H9 (cell line): Measurements from ENCODE around the gene CDH22. TPM values are rescaled to one million over a fixed set of nuclear protein-coding genes. Genes with fewer than 3 reads are reported as not detected.

Experiments
- DNase-seq: peaks from one replicate; pipeline ENCODE4 v3.0.0-alpha.2; 2017
- H2AFZ ChIP-seq: one replicate; pipeline ENCODE4 v1.6.1; 2013; ENCODE audit warnings: mild to moderate bottlenecking, low read length, control low read depth, moderate library complexity
- H2AK5ac ChIP-seq: 2 replicates; pipeline ENCODE4 v1.6.1; 2013; ENCODE audit warnings: low read length, control low read depth, mixed read lengths; ENCODE audit not compliant: insufficient read length
- H2BK120ac ChIP-seq: one replicate; pipeline ENCODE4 v1.6.1; 2013; ENCODE audit warnings: low read depth, mild to moderate bottlenecking, low read length, control low read depth, inconsistent platforms; ENCODE audit not compliant: poor library complexity, severe bottlenecking
- H2BK12ac ChIP-seq: 2 replicates; pipeline ENCODE4 v1.6.1; 2013; ENCODE audit warnings: low read length, control low read depth, mixed read lengths, low read depth; ENCODE audit not compliant: insufficient read length
- H2BK15ac ChIP-seq: 2 replicates; pipeline ENCODE4 v1.6.1; 2013; ENCODE audit warnings: low read depth, low read length, control low read depth
- H2BK20ac ChIP-seq: one replicate; pipeline ENCODE4 v1.6.1; 2013; ENCODE audit warnings: low read depth, mild to moderate bottlenecking, low read length, control low read depth, inconsistent platforms; ENCODE audit not compliant: poor library complexity, severe bottlenecking
- H2BK5ac ChIP-seq: 2 replicates; pipeline ENCODE4 v1.6.1; 2013; ENCODE audit warnings: low read length, control low read depth, mixed read lengths; ENCODE audit not compliant: insufficient read length
- H3K14ac ChIP-seq: 2 replicates; pipeline ENCODE4 v1.6.1; 2013; ENCODE audit warnings: low read length, control low read depth; ENCODE audit not compliant: insufficient read depth
- H3K18ac ChIP-seq: 2 replicates; pipeline ENCODE4 v1.6.1; 2013; ENCODE audit warnings: low read depth, mild to moderate bottlenecking, mixed read lengths, low read length, control low read depth; ENCODE audit not compliant: insufficient read length
- H3K23ac ChIP-seq: 2 replicates; pipeline ENCODE4 v1.6.1; 2013; ENCODE audit warnings: low read length, control low read depth, mixed read lengths, low read depth; ENCODE audit not compliant: insufficient read length
- H3K23me2 ChIP-seq: 2 replicates; pipeline ENCODE4 v1.6.1; 2013; ENCODE audit warnings: low read depth, mild to moderate bottlenecking, mixed read lengths, low read length, control low read depth; ENCODE audit not compliant: insufficient read length, poor library complexity, severe bottlenecking
- H3K27ac ChIP-seq: 2 replicates; pipeline ENCODE4 v1.5.1; 2013; ENCODE audit warnings: low read length, control low read depth, mixed read lengths, low read depth; ENCODE audit not compliant: insufficient read length
- H3K27me3 ChIP-seq: 2 replicates; pipeline ENCODE4 v1.6.1; 2013; ENCODE audit warnings: low read length, control low read depth, inconsistent platforms; ENCODE audit not compliant: insufficient read depth
- H3K4ac ChIP-seq: 2 replicates; pipeline ENCODE4 v1.6.1; 2013; ENCODE audit warnings: low read depth, mild to moderate bottlenecking, control low read depth, inconsistent platforms, low read length, moderate library complexity
- H3K4me1 ChIP-seq: 2 replicates; pipeline ENCODE4 v1.6.1; 2013; ENCODE audit warnings: low read length, control low read depth, inconsistent platforms; ENCODE audit not compliant: insufficient read depth
- H3K4me2 ChIP-seq: 2 replicates; pipeline ENCODE4 v1.6.1; 2013; ENCODE audit warnings: low read length, control low read depth, mixed read lengths; ENCODE audit not compliant: insufficient read length, insufficient read depth
- H3K56ac ChIP-seq: 2 replicates; pipeline ENCODE4 v1.6.1; 2013; ENCODE audit warnings: low read depth, mild to moderate bottlenecking, mixed read lengths, low read length, control low read depth; ENCODE audit not compliant: insufficient read length
- H3K79me1 ChIP-seq: 2 replicates; pipeline ENCODE4 v1.6.1; 2013; ENCODE audit warnings: low read depth, mild to moderate bottlenecking, moderate library complexity, low read length, control low read depth, inconsistent platforms; ENCODE audit not compliant: insufficient read depth, poor library complexity, severe bottlenecking
- H3K79me2 ChIP-seq: 2 replicates; pipeline ENCODE4 v1.6.1; 2013; ENCODE audit warnings: low read length, control low read depth, inconsistent platforms; ENCODE audit not compliant: insufficient read depth
- H3K9ac ChIP-seq: 2 replicates; pipeline ENCODE4 v1.6.1; 2013; ENCODE audit warnings: low read length, control low read depth, mixed read lengths; ENCODE audit not compliant: insufficient read length; ENCODE audit errors: extremely low read depth
- H3K9me3 ChIP-seq: one replicate; pipeline ENCODE4 v1.6.1; 2013; ENCODE audit warnings: low read depth, low read length, inconsistent platforms; ENCODE audit not compliant: control insufficient read depth
- H3T11ph ChIP-seq: one replicate; pipeline ENCODE4 v1.6.1; 2013; ENCODE audit warnings: mild to moderate bottlenecking, low read length, control low read depth, inconsistent platforms
- H4K20me1 ChIP-seq: one replicate; pipeline ENCODE4 v1.6.1; 2013; ENCODE audit not compliant: control insufficient read depth, insufficient read length, insufficient read depth
- H4K5ac ChIP-seq: 2 replicates; pipeline ENCODE4 v1.6.1; 2013; ENCODE audit warnings: low read depth, mild to moderate bottlenecking, mixed read lengths, low read length, control low read depth; ENCODE audit not compliant: insufficient read length
- H4K8ac ChIP-seq: replicated peaks from 2 replicates; pipeline ENCODE4 v1.6.1; 2013; ENCODE audit warnings: low read length, control low read depth, mixed read lengths, low read depth; ENCODE audit not compliant: insufficient read length
- H4K91ac ChIP-seq: 2 replicates; pipeline ENCODE4 v1.6.1; 2013; ENCODE audit warnings: low read depth, mild to moderate bottlenecking, moderate library complexity, mixed read lengths, low read length, control low read depth; ENCODE audit not compliant: insufficient read length
- H3K27ac Mint-ChIP-seq, 3 experiments: 2 replicates in 2 of 3; 3 replicates in 1 of 3; pipeline ENCODE4 v1.8.0; 2020 to 2021; ENCODE audit warnings: mixed read lengths in 3 of 3, mild to moderate bottlenecking in 1 of 3, moderate library complexity in 1 of 3
- H3K27me3 Mint-ChIP-seq: 2 replicates; pipeline ENCODE4 v1.8.0; 2021; ENCODE audit warnings: low read depth, mild to moderate bottlenecking, moderate library complexity, mixed read lengths
- H3K36me3 Mint-ChIP-seq, 3 experiments: 2 replicates in 2 of 3; 3 replicates in 1 of 3; pipeline ENCODE4 v1.8.0; 2020 to 2021; ENCODE audit warnings: low read depth in 3 of 3, mixed read lengths in 3 of 3; ENCODE audit not compliant: insufficient read depth in 1 of 3
- H3K4me1 Mint-ChIP-seq, 2 experiments: 2 replicates each; pipeline ENCODE4 v1.8.0; 2020; ENCODE audit warnings: mixed read lengths in 2 of 2
- H3K4me3 Mint-ChIP-seq, 2 experiments: 2 replicates in 1 of 2; 3 replicates in 1 of 2; pipeline ENCODE4 v1.8.0; 2020 to 2021; ENCODE audit warnings: mild to moderate bottlenecking in 2 of 2, mixed read lengths in 2 of 2, moderate library complexity in 1 of 2
- H3K9me3 Mint-ChIP-seq, 2 experiments: 2 replicates in 1 of 2; 3 replicates in 1 of 2; pipeline ENCODE4 v1.8.0; 2020; ENCODE audit warnings: mild to moderate bottlenecking in 2 of 2, mixed read lengths in 2 of 2, moderate library complexity in 1 of 2
- CTCF ChIP-seq: fragments of 200-600 bp; sonication (generic); conservative IDR thresholded peaks from 3 replicates; pipeline ENCODE4 v1.8.0; 2021; ENCODE audit warnings: antibody characterized with exemption, mild to moderate bottlenecking
- WGBS: extraction: QIAGEN DNeasy Blood & Tissue Kit; methylation state at CpG from one replicate; pipeline ENCODE4 v1.1.7; 2013; ENCODE audit warnings: missing lambda C conversion rate, low lambda C conversion rate, mixed read lengths; ENCODE audit not compliant: insufficient read length; ENCODE audit errors: extremely low coverage; 5-methylcytosine and 5-hydroxymethylcytosine counted together
- total RNA-seq: library from RNA; stranded (reverse); gene quantifications from 2 replicates; pipeline ENCODE4 v1.2.1, GENCODE V29; 2021

The CDH22 gene
- total RNA-seq, 1 experiment from 2014 or later = not detected

- no peaks in the 10 kb centered on the region for H3K27me3 ChIP-seq
- no peak overlapping the region for H3K4ac ChIP-seq
- H2BK5ac ChIP-seq = no peak overlapping the region
- H3K14ac ChIP-seq = no peak overlapping the region; the same call in 1 of the 2 replicates
- no peak overlapping the region for H2BK15ac ChIP-seq
- H2BK120ac ChIP-seq = no peak overlapping the region
- H3K79me1 ChIP-seq = no peaks in the 10 kb centered on the region
- no peak overlapping the region for H2BK20ac ChIP-seq
- no peak overlapping the region for H3K27ac ChIP-seq
- H3K56ac ChIP-seq = no peak overlapping the region
- H3T11ph ChIP-seq = no peak overlapping the region
- no peaks in the 10 kb centered on the region for H3K23me2 ChIP-seq
- DNase-seq = no peak
- no peaks in the 10 kb centered on the region for H3K4me1 ChIP-seq
- Mint-ChIP-seq H3K27ac (no peak overlapping the region), H3K27me3 (peaks cover 1% of the 10 kb centered on the region), H3K4me1 (peaks cover 5 to 24% of the 10 kb centered on the region in 2 experiments; a peak in 3 of 4 replicates), H3K9me3 (no peaks in the 10 kb centered on the region), H3K36me3 (no peaks in the 10 kb centered on the region), H3K4me3 (no peak overlapping the region)
- H3K4me2 ChIP-seq = no peak overlapping the region
- no peak overlapping the region for H2AK5ac ChIP-seq
- no peaks in the 10 kb centered on the region for H3K79me2 ChIP-seq
- no peak overlapping the region for H2BK12ac ChIP-seq
- H3K9me3 ChIP-seq = no peaks in the 10 kb centered on the region
- no CpG with 5 or more reads among the region's 33 CpGs for whole genome bisulfite sequencing
- H4K20me1 ChIP-seq = peaks cover 2% of the 10 kb centered on the region
- no peak overlapping the region for H4K8ac ChIP-seq
- H3K18ac ChIP-seq = no peak overlapping the region
- TF ChIP-seq CTCF = no peak
- no peak overlapping the region for H3K23ac ChIP-seq
- H3K9ac ChIP-seq = no peak overlapping the region
- no peak overlapping the region for H4K5ac ChIP-seq
- H4K91ac ChIP-seq = no peak overlapping the region
- H2AFZ ChIP-seq = no peak overlapping the region
Observed at GRCh38 chr20:46152824-46153586, 155.3 kb downstream of the CDH22 start.
